Measurements from ENCODE around the gene CARD10.
"Not testable (repeated sequence)": the region's sequence is repeated elsewhere in the genome, so short reads cannot be mapped to it uniquely, and the experiment has no call there.

Gene CARD10

GRCh38 chr22:37485395-37486223 lies 33.6 kb downstream of the CARD10 start:
- no peak for DNase-seq

GRCh38 chr22:37484480-37485394 lies 34.5 kb downstream of the CARD10 start:
- DNase-seq: no peak

GRCh38 chr22:37483050-37483449 lies 36.2 kb downstream of the CARD10 start:
- no peak for DNase-seq

GRCh38 chr22:37482244-37482643 lies 37.0 kb downstream of the CARD10 start:
- DNase-seq: no peak

GRCh38 chr22:37481347-37481907 lies 37.8 kb downstream of the CARD10 start:
- no peak for DNase-seq

- DNase-seq: no peak
Measured at GRCh38 chr22:37480387-37481346, 38.5 kb downstream of the CARD10 start.

GRCh38 chr22:37479196-37479595 lies 40.0 kb downstream of the CARD10 start:
- no peak for DNase-seq

- DNase-seq: no peak
Measured at GRCh38 chr22:37476389-37477329, 42.6 kb downstream of the CARD10 start.

- DNase-seq: no peak
Measured at GRCh38 chr22:37474447-37475090, 44.6 kb downstream of the CARD10 start.

GRCh38 chr22:37473437-37473946 lies 45.7 kb downstream of the CARD10 start:
- no peak for DNase-seq

- no peak for DNase-seq
Measured at GRCh38 chr22:37472418-37473006, 46.7 kb downstream of the CARD10 start.

- no peak for DNase-seq
Measured at GRCh38 chr22:37471727-37472417, 47.3 kb downstream of the CARD10 start.

GRCh38 chr22:37470087-37470445 lies 49.1 kb downstream of the CARD10 start:
- DNase-seq: no peak

GRCh38 chr22:37469416-37470086 lies 49.7 kb downstream of the CARD10 start:
- no peak for DNase-seq

- DNase-seq: not testable (repeated sequence)
Measured at GRCh38 chr22:37468201-37468695, 51.0 kb downstream of the CARD10 start.

- DNase-seq: no peak
Measured at GRCh38 chr22:37467391-37467955, 51.7 kb downstream of the CARD10 start.

- no peak for DNase-seq
Measured at GRCh38 chr22:37464181-37464580, 55.0 kb downstream of the CARD10 start.

- DNase-seq: peak; percentile 42
Measured at GRCh38 chr22:37462983-37463382, 56.2 kb downstream of the CARD10 start.
